Globus pallidus (tissue), 1 donor: ENCODE data around the gene ERVK3-1.
"Not testable (repeated sequence)": the region's sequence is repeated elsewhere in the genome, so short reads cannot be mapped to it uniquely, and the experiment has no call there.

ENCODE experiments used
- DNase-seq: peaks from one replicate; pipeline ENCODE4 v3.0.0-alpha.2; 2015; ENCODE audit warnings: low spot score

ERVK3-1 gene

GRCh38 chr19:58304748-58305064, 471 bp upstream of the ERVK3-1 start:
- no peak for DNase-seq

DNA sequence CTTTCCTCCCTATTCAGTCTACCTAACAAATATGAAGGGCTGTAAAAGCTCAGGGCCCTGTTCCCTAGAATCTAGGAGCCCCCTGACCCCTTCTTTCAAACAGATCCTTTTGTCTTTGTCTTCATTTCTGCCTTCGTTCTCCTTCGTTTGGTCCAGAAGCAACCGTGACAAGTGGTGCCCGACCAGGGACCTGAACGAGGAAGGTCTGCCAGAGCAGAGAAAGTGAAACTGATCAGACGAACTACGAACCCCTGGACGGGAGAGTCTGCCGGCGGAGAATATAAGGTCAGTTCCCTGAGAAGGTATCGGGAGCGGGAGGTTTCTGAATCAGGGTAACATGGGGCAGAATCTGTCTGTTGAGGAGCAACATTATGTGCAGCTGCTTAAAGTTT, 751 bp downstream of the ERVK3-1 start:
- no peak for DNase-seq

- no peak for DNase-seq
These were observed 2.6 kb downstream of the ERVK3-1 start for GRCh38 chr19:58307736-58308135.

DNA sequence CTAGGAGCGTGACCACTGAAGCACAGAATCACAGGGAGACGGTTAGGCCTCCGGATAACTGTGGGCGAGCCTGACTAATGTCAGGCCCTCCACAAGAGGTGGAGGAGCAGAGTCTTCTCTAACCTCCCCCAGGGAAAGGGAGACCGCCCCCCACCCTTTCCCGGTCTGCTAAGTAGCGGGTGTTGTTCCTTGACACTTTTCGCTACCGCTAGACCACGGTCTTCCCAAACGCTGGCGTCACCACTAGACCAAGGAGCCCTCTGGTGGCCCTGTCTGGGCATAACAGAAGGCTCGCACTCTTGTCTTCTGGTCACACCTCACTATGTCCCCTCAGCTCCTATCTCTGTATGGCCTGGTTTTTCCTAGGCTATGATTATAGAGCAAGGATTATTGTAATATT, 5.5 kb downstream of the ERVK3-1 start:
- DNase-seq = not testable (repeated sequence)

DNA sequence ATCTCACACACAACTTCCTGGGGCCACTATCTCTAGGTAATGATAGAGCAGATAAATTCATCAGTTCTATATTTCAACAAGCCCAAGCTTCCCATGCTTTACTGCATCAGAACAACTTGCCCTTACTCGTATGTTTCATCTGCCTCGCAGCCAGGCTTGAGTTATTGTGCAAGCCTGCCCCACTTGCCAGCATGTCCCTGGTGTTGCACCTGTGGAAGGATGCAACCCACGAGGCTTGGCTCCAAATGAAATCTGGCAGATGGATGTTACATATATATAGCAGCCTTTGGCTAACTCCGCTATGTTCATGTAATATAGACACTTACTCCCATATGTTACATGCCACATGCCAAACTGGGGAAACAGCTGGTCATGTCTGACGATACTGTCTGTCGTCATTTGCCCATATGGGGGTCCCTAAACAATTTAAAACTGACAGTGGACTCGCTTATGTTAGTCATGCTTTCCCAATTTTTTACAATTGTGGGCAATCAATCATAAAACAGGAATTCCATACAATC, 6.2 kb downstream of the ERVK3-1 start:
- DNase-seq = no peak

DNA sequence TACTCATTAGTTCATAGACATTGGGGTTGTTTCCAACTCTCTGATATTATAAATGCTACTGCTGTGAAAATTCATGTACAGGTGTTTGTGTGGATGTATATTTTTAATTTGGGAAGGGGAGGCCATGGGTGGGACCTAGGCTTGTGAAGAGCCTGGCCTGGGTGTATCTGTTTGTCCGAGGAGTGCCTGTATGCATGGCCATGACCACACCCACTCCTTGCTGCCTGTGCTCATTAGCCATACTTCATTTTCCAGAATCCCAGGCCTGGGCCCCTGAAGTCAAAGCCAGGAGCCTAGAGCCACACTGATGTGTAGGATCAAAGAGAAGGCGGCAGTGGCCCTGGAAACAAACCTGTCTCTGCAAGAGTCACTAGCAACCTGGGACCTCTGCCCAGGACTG, 10.4 kb downstream of the ERVK3-1 start:
- no peak for DNase-seq

DNA sequence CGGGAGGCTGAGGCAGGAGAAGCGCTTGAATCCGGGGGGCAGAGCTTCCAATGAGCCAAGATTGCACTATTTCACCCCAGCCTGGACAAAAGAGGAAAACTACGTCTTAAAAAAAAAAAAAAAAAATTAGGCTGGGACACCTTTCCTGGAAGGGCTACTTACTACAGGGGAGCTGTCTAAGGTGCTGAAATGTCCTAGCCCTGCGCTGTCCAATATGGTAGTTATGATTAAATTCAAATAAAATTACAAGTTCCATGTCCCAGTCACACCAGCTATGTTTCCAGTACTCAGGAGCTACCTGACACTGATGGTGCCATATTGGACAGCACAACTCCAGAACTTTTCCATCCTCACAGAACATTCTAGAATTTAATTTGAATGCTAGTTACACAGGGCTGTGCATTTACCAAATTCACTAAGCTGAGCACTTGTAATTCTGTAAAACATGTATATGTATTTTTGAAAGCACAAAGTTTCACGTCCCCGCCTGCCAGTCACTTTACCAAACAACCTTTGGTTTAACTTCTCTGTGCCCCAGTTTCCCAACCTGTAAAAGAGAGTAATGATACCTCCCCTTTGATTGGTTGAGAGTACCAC, 12.4 kb downstream of the ERVK3-1 start:
- DNase-seq = no peak

DNA sequence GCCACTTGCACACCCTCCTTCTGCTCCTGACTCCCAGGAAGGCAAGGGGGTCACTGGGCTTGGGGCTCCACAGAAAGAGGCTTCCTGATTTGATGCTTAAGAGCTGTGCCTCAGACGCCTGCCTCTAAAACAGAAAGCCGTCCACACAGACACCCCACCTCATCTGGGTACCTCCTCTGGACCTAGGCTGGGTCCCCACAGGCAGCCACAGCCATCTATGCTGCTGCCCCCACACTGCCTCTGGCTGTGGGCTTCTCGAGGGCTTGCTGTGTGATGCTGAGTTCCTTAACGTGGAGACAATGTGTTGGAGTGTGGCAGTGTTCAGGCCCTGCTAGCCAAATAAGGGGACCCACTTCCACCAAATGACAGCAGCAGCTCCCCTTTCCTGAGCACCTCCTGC, 13.1 kb downstream of the ERVK3-1 start:
- no peak for DNase-seq

DNA sequence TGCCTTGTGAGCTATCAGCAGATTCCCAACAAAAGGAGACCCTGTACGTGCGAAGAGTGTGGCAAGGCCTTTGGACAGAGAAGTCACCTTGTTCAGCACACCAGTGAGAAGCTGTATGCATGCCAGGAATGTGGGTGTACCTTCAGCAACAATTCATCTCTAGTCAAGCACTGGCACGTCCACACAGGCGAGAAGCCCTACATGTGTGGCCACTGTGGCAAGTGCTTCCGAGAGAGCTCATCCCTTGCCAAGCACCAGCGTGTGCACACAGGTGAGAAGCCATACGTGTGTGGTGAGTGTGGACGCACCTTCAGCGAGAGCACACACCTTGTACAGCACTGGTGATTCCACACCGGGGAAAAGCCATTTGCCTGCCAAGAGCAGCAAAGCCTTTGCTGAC, 14.1 kb downstream of the ERVK3-1 start:
- DNase-seq = no peak

DNA sequence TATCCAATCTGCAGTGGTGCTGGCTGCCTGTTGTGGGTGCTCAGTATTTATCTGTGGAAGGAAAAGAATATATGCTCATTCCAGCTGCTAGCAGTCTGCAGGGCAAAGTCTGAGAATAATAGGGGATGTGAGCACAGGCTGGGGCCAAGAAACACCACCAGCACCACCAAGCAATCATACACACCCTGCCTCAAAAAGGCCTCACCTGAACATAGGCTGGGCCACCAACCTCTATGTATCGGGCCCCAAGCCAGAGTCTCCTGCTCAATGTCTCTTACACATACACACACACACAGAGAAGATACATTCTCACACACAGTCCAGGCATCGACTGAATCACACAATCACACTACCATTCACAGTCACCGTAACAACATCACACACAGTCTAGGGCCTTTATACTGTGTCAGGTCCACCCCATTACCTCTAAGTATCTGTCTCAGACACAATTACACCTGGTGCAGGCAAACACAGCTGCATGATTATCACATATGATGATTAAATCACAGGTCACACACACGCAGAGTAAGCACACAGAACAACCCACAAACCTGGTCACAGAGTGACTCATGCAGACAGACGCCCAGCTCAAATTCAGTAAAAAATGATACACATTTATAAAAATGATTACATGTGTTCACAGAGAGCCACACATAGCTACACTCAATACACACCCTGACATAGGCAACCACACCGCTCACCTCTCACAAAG, 20.3 kb downstream of the ERVK3-1 start:
- no peak for DNase-seq

DNA sequence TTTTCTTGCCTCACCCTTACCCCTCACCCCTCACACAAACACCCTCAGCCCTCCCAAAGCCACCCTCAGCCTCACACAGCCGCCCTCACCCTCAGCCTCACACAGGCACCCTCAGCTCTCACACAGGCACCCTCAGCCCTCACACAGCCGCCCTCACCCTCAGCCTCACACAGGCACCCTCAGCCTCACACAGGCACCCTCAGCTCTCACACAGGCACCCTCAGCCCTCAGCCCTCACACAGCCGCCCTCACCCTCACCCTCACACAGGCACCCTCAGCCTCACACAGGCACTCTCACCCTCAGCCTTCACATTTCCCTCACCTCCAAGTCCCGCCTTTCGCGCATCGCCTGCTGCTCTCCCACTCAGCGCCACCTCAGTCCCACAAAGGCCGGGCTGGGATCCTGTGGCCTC, 21.3 kb downstream of the ERVK3-1 start:
- DNase-seq = no peak

GRCh38 chr19:58326914-58327726, 21.9 kb downstream of the ERVK3-1 start, which contains the start of gene ZSCAN22:
Gene ZSCAN22 (plus strand): TSS chr19:58326994. CDS start chr19:58334803, 7,809 bp downstream.
- DNase-seq = peak; percentile 97

DNA sequence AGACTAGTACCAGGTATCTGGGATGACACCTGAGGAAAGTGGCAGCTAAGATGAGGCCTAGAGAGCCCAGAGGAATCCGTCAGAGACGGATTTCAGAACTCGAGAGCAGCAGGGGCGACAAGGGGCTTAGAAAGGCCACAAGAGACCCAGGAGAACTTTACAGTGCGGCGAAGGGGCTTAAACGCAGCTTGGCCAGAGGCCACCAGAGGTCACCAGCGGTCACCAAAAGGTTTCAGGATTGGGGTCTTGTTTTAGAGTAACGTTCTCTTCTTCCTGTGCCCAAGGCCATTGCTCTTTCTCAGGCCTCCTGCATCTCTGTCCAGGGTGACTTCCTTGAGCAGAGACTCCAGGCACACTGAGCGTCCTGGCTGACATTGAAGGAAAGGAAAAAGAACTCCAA, 23.8 kb downstream of the ERVK3-1 start:
- DNase-seq = no peak

DNA sequence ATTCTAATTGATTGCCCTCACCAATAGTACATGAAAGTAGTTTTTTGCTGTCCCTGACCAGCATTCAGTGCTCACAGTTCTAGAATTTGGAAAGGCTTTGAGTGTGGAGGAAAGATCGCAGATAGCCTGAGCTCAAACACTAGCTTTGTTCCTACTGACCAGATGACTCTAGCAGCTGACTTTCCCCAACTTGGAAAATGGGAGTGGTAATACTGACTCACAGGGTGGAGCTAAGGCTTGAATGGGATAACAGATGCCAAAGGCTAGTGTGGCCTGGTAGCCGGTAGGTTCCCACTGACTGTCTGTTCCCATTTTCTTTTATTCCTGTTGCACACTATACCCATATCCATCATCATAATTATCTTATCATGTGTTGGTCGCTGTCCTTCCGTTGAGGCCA, 25.3 kb downstream of the ERVK3-1 start:
- DNase-seq = peak; percentile 95

DNA sequence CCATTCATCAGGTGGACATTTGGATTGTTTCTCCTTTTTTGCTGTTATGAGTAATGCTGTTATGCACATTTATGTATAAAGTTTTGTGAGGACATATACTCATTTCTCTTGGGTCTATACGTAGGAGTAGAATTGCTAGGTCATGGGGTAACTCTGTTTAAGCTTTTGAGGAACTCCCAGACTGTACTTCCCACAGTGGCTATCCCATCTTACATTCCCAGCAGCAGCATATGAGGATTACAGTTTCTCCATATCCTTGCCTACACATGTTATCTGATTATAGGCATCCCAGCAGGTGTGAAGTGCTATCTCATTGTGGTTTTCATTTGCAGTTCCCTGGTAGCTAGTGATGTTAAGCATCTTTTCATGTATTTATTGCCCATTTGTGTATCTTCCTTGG, 27.5 kb downstream of the ERVK3-1 start:
- no peak for DNase-seq

DNA sequence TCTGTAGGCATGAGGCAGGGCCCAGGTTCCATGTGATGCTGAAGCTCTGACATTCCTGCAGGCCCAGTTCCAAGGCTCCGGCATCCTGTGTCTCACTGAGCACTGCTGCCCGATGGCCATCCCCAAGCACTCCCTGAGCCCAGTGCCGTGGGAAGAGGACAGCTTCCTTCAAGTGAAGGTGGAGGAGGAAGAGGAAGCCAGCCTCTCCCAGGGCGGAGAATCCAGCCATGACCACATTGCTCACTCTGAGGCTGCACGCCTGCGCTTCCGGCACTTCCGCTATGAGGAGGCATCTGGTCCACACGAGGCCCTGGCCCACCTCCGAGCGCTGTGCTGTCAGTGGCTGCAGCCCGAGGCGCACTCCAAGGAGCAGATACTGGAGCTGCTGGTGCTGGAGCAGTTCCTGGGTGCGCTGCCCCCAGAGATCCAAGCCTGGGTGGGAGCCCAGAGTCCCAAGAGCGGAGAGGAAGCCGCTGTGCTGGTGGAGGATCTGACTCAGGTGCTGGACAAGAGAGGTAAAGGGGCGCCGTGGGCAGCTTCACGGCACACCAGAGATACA, 29.6 kb downstream of the ERVK3-1 start:
- no peak for DNase-seq

DNA sequence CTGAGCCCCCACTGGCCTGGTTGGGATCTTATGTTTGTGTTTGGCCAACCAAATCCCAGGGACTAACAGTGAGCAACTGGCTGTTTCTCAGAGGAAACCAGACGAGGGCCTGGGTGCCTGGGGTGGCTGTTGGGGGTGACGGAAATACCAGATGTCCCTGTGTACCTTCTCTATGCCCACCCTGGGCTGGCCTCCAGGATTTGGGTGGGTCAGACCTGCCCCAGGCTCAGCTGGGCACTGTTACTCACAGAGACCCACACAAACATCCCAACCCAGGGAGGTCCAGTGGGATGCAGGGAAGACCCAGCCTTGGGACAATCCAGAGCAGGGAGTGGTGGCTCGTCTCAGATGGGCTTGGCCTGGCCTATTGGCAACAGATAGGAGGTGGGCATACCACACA, 30.5 kb downstream of the ERVK3-1 start:
- no peak for DNase-seq

DNA sequence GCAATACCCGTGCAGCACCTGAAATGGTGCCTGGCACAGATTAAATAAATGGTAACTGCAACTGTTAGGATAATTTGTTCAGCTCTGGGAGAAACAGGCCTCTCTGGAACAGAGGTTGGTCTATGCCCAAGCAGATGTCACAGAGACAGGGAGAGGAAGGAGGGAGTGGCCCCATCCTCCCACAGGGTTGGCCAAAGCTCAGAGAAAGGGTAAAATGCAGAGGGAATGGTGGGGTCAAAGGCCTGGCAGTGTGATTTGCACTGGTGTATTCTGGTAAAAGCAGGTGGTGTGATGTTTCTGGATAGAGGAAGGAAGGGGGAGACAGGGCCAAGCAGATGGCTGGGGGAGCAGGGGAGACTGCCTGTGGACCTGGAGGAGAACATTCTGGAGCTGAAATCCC, 31.0 kb downstream of the ERVK3-1 start:
- no peak for DNase-seq

DNA sequence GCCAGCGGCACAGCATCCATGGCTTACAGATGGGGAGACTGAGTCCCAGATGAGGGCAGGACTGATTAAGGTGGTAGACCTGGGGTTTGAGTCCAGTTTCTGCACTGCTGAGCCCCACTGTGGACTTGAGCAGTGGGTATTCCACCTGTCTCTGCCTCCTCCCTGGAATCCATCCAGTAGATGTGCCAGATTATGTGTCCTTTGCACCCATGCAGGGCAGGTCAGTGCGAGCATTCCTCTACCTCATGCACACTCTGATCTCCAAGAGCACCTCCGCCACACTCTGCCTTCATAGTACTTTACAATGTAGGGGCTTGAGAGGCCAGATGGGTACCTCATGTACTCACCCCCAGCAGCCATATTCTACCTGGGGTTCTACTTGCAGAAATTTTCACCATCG, 31.6 kb downstream of the ERVK3-1 start:
- no peak for DNase-seq

- DNase-seq = no peak
These were observed 33.2 kb downstream of the ERVK3-1 start for GRCh38 chr19:58338336-58338735.

DNA sequence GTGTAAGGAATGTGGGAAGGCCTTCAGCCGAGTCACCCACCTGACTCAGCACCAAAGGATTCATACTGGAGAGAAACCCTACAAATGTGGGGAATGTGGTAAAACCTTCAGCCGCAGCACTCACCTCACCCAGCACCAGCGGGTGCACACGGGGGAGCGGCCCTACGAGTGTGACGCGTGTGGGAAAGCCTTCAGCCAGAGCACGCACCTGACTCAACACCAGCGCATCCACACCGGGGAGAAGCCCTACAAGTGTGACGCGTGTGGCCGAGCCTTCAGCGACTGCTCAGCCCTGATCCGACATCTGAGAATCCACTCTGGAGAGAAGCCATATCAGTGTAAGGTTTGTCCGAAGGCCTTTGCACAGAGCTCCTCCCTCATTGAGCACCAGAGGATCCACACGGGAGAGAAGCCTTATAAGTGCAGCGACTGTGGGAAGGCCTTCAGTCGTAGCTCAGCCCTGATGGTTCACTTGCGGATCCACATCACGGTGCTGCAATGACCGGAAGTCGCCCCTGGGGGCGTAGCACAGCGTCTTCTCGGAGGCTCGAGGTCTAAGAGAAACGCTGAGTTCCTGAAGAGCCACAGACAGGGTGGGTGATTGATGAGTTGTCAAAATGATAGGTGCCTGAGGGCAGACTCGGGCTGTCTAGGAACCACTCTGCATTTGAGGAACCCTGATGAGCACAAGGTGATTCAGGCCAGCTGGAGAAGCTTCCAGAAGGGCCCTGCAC, 33.8 kb downstream of the ERVK3-1 start:
- no peak for DNase-seq

GRCh38 chr19:58345558-58345957, 40.4 kb downstream of the ERVK3-1 start:
- DNase-seq = no peak
